GM12892 (cell line): ENCODE results near the gene MYO5C.

Experiments
- POLR2A ChIP-seq: IDR thresholded peaks from 2 replicates; pipeline ENCODE4 v1.6.1; 2011; ENCODE audit warnings: low read depth, low read length, control low read depth
- TAF1 ChIP-seq: IDR thresholded peaks from 2 replicates; pipeline ENCODE4 v1.6.1; 2011; ENCODE audit warnings: low read depth, mild to moderate bottlenecking, control low read depth, low read length, borderline replicate concordance

DNA sequence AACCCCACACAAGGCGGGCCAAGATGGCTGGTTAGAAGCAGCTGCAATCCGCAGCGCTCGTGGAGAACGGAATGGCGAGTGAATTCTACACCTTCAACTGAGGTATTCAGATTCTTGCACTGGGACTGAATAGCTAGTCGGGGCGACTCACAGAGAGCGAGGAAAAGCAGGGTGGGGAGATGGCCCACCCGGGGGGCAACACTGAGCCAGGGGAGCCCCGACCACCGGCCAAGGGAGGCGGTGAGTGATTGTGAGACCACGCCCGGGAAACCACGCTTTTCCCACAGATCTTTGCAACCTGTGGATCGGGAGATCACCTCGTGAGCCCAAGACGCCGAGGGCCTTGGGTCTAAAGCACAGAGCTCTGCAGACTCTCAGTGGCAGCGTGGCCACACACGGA lies 132.7 kb downstream of the MYO5C start:
- TF ChIP-seq POLR2A (no peak), TAF1 (no peak)
